ENCODE data around the gene FAS.

DNA sequence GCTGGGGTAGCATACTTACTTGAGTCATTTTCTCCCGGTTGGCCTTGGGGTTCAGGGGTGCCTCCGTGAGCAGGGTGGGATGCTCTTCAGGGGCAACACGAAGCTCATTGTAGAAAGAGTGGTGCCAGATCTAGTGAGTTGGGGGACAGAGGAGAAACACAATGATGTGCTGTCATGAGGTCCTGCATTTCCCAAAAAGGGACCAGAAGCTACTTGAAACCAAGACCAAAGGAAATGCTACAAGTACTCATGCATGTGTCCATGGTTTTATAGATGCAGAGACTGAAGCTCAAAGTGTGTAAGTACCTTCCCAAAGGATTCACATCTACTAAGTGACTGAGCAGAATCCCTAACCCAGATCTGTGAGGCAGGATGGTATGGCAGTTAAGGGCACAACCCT, 46.8 kb upstream of the FAS start:
- TF ChIP-seq EZH2 (IDR thresholded peaks at IDR 0.05; ENCODE audit: low read depth): no peak
- TF ChIP-seq, protein P1, sequence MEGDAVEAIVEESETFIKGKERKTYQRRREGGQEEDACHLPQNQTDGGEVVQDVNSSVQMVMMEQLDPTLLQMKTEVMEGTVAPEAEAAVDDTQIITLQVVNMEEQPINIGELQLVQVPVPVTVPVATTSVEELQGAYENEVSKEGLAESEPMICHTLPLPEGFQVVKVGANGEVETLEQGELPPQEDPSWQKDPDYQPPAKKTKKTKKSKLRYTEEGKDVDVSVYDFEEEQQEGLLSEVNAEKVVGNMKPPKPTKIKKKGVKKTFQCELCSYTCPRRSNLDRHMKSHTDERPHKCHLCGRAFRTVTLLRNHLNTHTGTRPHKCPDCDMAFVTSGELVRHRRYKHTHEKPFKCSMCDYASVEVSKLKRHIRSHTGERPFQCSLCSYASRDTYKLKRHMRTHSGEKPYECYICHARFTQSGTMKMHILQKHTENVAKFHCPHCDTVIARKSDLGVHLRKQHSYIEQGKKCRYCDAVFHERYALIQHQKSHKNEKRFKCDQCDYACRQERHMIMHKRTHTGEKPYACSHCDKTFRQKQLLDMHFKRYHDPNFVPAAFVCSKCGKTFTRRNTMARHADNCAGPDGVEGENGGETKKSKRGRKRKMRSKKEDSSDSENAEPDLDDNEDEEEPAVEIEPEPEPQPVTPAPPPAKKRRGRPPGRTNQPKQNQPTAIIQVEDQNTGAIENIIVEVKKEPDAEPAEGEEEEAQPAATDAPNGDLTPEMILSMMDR (conservative IDR thresholded peaks at IDR 0.05): no peak
